NCI-H2171 (cell line): ENCODE measurements around the gene APBB1IP.
"Not testable (repeated sequence)": the region's sequence is repeated elsewhere in the genome, so short reads cannot be mapped to it uniquely, and the experiment has no call there.

ENCODE experiments used
- DNase-seq: peaks from one replicate; lab custom pipeline; 2025; lab: John Stamatoyannopoulos, UW

Gene APBB1IP

DNA sequence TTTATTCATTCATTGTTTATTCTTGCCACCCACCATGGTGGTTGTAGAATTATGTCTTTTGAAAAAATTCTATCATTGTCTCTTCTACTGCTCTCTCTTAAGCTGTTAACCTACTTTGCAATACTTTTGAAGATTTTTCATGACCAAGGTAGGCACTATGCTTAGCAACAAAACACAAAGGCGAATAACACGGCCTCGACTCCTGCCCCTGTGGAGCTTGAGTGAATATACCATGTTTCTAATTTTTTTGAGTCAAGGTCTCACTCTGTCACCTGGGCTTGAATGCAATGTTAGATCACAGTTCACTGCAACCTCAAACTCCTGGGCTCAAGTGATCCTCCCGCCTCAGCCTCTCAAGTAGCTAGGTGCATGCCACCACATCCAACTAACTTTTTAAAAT lies 39.4 kb downstream of the APBB1IP start:
- DNase-seq = no peak

DNA sequence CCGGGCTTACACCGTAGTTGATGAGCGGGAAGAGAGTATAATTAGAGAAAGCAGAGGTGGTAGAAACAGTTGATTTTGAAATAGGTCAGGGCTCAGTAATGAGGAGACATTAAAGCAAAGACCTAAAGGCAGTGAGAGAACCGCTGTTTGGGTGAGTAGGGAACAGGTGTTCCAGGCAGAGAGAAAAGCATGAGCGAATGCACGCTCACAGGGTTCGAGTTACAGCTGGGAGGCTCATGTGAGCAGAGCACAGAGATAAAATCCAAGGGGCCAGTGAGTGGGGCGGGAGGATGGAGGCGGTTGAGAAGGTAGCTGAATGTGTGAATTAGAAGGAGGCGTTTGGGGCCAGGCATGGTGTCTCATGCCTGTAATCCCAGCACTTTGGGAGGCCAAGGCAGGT lies 39.9 kb downstream of the APBB1IP start:
- no peak for DNase-seq

DNA sequence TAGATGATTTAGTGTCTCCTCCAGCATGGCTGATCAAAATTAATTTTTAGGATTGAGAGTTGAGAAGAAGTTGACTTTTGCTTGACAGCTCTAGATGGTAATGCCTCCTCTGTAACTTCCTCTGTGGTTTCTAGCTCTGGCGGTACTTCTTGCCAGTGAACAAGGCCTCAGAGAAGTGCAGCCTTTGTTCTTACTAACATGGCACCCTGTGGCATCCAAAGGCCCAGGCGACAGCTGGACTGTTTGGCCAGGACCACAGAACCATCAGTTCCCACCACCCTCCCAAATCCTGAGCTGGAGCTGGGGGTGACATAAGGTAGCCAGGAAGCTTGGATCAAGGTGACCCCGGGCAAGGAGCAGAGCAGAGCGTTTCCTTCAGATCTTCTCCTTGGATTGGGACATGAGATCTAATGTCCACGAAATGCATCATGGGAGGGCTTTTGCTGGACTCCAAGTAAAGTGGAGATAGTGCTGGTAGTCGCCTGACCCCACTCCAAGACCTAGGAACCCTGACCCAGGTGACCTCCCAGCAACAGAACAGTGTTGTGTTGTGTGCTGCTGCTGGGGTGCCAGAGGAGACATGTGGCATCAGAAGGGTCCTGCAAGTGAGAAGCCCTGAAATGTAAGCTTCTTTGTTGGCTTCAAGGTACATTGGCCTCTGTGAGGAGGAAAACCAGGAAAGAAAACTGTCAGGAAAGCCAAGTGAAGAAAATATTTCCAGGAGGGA lies 41.8 kb downstream of the APBB1IP start:
- DNase-seq = no peak

DNA sequence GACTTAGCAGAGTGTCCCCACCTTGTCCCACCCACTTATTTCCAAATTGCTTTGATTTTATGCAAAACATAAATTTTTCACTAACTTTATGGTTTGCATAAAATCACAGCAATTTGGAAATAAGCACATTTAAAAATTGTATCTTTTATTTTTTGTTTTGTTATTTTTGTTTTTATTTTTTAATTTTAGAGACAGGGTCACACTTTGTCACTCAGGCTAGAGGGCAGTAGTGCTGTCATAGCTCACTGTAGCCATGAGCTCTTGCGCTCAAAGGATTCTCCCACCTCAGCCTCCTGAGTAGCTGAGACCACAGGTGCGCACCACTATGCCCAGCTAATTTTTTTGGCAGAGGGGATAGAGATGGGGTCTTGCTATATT lies 43.2 kb downstream of the APBB1IP start:
- no peak for DNase-seq

DNA sequence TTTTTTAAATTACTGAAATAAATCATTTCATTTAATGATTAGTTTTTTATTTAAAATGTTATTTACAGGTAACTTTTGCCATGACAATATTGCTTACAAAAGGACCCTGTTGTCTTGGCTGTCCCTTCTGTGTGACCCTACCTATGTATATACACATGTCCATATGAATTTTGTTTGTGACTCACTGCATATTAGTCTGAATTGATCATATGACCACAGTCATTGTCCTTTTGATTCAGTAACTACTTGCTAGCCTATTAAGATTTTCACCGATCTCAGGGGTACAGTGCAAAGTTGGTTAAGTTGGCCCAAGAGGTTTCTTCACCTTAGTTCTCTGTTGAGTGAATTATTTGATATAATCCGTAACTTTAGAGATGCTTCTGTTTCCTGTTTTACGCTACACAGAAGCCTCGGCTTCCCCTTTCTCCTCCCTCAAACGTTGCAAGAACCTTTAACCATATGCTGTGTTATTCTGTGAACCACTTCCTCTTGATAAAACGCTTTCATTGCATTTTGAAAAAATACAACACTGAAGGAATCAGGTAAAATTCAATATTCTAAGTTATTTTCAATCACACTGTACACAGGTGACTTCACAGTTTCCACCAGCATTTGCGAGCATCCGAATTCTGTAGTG lies 43.9 kb downstream of the APBB1IP start:
- no peak for DNase-seq

DNA sequence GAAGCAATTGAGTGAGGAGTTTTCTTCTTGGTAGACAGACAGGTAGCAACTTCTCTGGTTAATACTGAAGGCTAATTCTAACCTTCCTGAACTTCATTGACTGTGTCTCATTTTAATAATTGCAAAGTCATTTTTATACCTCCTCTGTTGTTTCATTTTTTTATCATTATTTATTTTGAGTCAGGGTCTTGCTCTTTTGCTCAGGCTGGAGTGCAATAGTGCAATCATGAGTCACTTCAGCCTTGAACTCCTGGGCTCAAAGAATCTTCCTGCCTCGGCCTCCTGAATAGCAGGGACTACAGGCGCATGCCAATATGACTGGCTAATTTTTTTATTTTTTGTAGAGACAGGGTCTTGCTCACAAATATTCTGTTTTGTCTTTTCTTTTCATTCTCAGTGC lies 45.4 kb downstream of the APBB1IP start:
- no peak for DNase-seq

DNA sequence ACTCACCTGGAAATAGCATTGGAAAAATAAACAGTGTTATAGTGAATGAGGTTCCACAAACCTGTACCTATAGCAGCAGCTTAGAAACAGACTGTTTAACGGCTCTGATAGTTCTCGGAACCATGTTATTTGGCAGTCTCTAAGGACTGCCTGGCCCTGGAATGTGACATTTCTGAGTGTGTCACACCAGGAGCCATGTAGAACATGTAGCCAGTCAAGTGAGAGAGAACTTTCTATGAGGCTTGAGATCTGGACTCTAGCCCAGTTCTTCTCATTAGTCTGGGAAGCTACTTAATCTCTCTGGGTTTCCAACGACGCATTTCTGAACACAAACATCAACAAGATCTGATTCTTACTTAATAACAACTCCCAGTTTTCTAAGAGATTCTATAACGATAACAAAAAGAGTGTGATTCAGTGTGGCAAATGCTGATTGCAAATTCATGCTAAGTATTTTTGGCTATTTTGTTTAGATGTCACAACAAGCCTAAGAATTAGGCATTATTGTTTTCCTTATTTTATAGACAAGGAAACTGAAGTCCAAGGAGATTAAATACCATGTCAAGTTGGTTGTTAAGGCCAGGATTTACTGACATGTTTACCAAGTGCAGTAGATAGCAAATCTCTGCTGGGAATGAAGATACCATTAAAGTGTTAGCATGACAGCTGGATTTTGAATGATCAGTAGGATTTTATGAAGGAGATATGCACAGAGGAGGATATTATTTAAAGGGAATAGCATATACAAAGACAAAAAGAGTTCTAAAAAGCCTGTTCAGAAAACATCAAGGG lies 47.2 kb downstream of the APBB1IP start:
- no peak for DNase-seq

DNA sequence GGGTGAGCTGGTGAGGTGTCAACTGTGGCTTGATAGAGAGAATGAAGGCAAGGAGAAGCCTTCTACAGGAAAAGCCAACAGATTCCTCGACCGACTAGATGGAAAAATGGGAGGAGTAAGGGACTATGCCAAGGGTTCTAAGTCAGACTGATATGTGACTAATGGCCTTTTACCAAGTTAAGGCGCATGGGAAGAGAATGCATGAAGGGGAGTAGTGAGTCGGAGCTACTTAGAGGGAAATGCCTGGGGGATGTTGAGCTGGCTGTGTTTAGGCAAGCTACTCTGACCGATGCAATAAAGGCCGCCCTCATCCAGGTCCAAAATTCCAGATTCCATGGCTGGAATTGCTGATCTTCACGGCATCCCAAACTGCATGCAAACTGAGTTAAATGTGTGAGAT lies 48.2 kb downstream of the APBB1IP start:
- DNase-seq = no peak

DNA sequence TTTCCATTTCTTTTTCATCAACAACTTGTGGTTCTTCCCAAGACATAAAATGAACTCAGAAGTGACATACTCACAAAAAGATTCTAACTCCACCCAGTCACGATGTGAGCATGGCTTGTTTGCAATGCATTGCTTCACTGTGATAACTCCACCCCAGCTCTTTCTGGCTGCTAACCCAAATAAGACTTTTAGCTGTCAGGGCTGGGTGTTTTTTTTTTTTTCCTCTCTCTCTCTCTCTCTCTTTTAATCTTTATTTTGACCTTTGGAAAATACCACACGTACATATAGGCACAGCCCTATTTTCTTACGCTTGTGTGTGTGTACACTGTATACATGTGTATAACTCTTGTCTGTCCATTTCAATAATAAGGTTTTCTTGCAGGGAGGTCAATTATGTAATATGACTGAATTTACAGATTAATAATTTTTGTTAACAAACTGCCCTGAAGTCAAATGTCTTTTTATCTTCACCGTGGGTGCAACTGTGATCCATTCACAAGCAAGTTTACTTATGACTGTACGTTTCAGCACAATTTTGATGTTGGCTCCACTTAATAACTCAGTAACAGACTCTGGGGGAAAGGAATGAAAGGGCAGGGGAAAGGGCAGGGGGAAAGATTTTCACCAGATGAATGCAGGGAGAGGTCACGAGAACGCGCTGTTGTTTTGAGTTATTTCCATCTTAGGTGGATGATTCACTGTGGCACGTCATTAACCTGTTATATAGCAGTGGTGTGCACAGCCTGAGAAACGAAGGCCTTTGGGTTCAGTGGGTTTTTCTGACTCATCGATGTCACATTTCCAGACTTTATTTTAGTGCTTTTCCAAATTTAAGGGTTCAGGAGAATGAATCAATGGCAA lies 49.1 kb downstream of the APBB1IP start:
- DNase-seq = no peak

DNA sequence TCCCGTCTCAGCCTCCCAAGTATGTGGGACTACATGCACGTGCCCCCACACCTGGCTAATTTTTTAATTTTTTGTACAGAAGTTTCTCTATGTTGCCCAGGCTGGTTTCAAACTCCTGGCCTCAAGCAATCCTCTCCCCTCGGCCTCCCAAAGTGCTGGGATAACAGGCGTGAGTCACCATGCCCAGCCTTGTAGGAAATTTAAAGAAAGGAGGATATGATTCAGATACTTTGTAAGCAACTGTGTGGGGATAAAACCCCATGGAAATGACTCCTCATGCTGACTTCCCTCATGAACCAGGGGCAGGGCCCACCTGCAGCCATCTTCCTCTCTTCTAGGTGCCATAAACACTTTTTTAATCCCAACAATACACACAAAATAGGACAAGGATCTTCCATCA lies 50.2 kb downstream of the APBB1IP start:
- DNase-seq = no peak

DNA sequence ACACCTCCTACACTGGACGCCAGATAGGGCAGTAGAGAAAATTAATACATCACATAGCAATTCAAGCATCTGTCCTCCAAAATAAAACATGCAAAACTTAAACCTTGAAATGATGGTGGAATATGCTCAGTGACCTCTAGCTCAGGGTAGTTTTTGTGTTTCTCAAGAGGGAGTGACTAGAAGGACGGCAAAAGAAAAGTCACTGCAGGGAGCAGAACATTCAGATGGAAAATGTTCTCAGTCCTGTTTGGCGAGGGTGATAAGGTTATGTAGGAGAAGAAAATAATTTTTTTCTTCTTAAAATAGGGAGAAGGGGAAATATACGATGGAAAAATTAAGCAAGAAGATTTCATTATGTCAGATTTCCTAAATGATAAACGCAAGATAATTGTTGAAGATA lies 50.9 kb downstream of the APBB1IP start:
- no peak for DNase-seq

DNA sequence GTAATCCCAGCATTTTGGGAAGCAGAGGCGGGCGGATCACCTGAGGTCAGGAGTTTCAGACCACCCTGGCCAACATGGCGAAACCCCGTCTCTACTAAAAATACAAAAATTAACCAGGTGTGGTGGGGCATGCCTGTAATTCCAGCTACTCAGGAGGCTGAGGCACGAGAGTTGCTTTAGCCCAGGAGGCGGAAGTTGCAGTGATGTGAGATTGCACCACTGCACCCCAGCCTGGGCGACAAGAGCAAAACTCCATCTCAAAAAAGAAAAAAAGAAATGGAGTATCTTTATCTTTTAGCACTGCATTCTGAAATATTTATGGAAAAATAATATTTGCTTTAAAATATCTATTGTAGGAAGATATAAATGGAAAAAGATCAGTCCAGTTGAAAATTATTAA lies 52.2 kb downstream of the APBB1IP start:
- not testable (repeated sequence) for DNase-seq

DNA sequence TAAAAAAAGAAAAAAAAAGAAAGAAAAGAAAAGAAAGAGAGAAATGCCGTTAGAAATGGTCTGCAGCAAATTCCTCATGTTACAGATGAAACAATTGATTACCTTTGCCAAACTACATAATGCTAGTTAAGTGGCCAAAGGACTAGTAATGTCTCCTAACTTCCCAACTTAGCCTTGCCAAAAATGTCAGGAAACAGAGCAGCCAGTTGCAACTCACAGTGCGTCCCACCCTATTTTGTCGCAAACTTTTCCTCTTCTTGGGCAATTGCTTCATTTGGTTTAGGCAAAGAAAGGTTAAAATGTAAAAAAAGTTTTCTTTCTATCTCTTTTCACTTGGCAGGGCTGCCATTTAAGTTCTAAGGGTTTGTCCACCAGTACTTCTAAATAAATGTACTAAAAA lies 53.1 kb downstream of the APBB1IP start:
- DNase-seq = no peak

DNA sequence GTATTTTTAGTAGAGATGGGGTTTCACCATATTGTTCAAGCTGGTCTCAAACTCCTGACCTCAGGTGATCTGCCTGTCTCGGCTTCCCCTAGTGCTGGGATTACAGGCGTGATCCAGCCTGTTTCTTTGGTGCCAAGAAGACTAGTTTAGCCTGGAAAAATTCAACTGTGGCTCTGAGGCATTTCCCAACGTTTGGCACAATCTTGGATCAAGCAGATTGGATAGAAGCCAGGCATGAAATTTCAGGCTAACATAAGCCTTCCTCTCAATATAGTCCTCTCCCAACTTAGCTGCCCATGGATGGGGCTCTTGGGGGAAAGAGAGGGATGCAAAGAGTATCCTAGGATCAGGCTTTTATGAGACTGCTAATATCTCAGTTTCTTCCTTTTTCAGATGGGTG lies 53.8 kb downstream of the APBB1IP start:
- no peak for DNase-seq

DNA sequence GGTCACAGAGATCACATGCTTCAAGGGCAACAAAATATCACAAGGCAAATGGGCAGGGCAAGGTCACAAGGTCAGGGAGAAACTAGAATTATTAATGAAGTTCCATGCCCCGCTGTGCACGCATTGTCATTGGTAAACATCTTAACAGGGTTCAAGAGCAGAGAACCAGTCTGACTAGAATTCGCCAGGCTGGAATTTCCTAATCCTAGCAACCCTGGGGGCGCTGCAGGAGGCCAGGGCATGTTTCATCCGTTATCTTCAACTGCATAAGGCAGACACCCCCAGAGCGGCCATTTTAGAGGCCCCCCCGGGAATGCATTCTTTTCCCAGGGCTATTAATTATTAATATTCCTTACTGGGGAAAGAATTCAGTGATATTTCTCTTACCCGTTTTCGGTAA lies 54.6 kb downstream of the APBB1IP start:
- DNase-seq = not testable (repeated sequence)

DNA sequence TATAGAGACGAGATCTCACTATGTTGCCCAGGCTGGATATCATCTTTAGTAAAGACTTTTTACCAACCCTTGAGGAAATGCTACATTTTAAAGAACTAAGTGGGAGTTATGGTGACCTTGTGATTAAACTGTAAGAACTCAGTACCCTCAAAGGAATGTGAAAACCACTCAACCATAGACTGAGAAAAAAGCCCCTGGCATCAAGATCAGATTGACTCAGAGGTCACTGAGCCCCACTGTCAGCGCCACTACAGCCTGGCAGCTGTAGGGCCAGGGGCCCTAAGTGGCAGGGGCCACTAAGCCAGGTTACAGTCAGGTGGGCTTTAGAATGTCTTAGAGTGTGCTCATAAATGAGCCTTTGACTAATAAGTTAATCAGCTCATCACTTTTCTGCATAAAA lies 55.9 kb downstream of the APBB1IP start:
- DNase-seq = no peak

DNA sequence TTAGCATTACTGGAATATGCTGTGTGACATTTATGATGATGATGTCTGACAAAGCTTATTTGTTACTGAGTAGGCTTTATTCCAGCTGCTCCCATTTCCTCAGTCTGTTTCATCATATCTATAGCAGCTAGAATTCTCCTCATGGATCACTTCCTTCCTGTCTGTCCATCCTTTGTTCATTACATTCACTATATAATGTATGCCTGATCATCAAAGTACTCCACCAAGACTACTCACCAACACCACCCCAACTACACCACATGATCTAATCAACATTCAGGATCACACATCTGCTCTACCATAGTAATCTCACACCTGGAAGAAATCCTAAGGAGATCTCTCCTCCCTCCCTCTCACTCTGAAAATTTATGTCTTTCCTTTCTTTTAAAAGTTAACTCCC lies 61.3 kb downstream of the APBB1IP start:
- DNase-seq = no peak

DNA sequence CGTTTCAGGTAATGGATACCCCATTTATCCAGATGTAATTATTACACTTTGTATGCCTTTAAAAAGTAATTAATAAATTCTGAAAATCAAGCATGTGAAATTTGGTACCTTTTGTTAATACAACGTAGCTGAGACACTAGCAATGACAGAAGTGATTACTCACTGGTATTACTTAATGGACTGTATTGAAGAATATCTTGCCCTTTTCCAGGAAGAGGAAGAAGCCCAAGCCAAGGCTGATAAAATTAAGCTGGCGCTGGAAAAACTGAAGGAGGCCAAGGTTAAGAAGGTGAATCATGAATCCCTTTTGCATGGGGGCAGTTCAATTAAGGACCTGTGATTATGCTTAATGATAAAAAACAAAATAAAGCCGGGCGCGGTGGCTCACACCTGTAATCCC lies 64.8 kb downstream of the APBB1IP start:
- no peak for DNase-seq

DNA sequence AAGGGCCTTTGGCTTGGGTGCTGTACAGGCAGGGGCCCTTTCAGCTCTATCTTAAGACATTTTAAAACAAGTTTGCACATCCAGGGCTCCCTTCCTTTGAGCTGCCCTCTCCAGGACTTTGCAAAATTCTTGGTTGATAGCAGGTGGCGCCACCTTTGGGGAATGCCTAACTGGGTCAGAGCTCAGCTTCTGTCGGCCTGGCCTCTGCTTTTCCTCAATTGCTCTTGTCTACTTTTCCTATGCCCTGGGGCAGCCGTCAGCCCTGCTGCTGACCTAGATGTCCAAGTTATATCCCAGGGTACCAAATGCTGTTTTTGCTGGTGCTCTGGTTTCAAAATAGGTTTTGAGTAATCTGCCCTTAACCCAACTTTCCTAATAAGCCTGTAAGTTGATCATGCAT lies 65.8 kb downstream of the APBB1IP start:
- no peak for DNase-seq

DNA sequence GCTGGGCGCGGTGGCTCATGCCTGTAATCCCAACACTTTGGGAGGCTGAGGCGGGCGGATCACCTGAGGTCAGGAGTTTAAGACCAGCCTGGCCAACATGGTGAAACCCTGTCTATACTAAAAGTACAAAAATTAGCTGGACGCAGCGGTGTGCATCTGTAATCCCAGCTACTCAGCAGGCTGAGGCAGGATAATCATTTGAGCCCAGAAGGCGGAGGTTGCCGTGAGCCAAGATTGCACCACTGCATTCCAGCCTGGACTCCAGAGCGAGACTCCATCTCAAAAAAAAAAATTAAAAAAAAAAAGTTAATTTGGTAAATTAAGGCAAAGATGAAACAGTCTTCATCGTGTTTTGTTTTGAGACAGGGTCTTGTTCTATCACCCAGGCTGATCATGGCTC lies 66.3 kb downstream of the APBB1IP start:
- DNase-seq = not testable (repeated sequence)

DNA sequence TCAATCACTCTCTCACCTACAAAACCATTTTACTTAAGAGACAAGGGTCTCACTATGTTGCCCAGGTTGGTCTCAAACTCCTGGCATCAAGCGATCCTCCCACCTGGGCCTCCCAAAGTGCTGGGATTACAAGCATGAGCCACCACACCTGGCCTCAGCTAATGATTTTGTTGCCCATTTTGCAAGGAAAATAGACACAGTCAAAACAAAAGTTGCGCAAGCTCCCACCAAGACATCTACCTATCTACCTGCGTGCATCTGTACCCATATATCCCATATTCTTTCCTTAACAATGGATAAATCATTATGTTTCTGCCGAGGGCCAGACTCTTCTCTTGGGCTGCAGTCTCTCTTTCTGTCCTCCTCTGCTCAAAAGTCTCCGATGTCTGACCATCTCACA lies 67.3 kb downstream of the APBB1IP start:
- no peak for DNase-seq

DNA sequence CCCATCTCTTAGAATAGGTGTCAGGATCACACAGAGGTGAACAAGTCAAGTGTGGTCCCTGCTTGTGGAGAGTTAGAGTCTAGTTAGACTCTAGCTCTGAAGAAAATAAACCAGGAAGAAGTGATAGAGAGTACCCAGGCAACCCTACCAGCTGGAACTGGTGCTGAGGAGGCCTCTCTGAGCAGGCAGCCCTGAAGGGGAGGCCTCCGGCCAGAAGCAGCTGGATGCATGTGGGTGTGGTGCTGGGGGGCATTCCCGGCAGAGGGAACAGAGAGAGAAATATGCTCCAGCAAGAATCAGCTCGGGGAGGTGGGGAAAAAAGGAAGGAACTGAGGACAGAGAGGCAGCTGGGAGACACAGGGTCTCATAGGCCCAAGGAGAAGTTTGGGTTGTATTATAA lies 68.6 kb downstream of the APBB1IP start:
- no peak for DNase-seq
